Stimulated activated effector memory CD8-positive, alpha-beta T cell treated with anti-CD3 and anti-CD28 coated beads, Interleukin-12 subunit alpha, Interleukin-12 subunit beta, amount 100 ng/mL, for 72 hours (primary cell): Measurements from ENCODE around the gene PAQR3.
"Not testable (repeated sequence)": the region's sequence is repeated elsewhere in the genome, so short reads cannot be mapped to it uniquely, and the experiment has no call there.

ENCODE experiments used
- ATAC-seq: fragments of 150-1000 bp; cut with Tn5 transposase; 2 replicates; pipeline ENCODE4 v1.10.0; 2021
- DNase-seq, 2 donors: peaks; one replicate each; pipeline ENCODE4 v3.0.0; 2021 to 2022; ENCODE audit warnings: low spot score in 2 of 2
- H3K27ac Mint-ChIP-seq: one replicate; pipeline ENCODE4 v1.8.0; 2022; ENCODE audit warnings: mild to moderate bottlenecking, mixed read lengths
- H3K36me3 Mint-ChIP-seq: one replicate; pipeline ENCODE4 v1.8.0; 2022; ENCODE audit warnings: mild to moderate bottlenecking, mixed read lengths
- H3K4me1 Mint-ChIP-seq: one replicate; pipeline ENCODE4 v1.8.0; 2022; ENCODE audit warnings: mixed read lengths
- H3K4me3 Mint-ChIP-seq: one replicate; pipeline ENCODE4 v1.8.0; 2022; ENCODE audit warnings: mild to moderate bottlenecking, mixed read lengths
- H3K9me3 Mint-ChIP-seq: one replicate; pipeline ENCODE4 v1.8.0; 2022; ENCODE audit warnings: mixed read lengths

PAQR3 gene

DNA sequence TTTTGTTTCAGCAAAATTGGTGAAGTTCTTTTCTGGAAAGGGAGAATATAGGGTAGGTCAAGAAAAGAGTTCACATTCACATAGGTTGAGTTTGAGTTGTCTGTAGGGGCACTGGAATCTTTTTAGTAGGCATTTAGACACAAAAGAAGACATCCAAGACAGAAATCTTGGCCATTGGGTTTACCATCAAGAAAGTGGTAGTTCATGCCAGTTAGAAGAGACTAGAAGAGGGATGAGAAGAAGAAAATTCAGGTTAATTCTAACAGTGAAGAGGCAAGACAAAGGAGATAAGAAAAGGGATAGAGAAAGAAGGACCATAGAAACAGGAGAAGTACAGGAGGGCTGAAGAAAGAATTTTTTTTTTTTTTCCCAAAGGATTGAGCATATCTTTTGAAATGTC lies 39.9 kb downstream of the PAQR3 start:
- no peak for ATAC-seq
- no peak for DNase-seq
- no peaks in the 10 kb centered on the region for H3K9me3 Mint-ChIP-seq
- peaks cover 5% of the 10 kb centered on the region for H3K36me3 Mint-ChIP-seq
- no peak overlapping the region for H3K27ac Mint-ChIP-seq
- no peak overlapping the region for H3K4me3 Mint-ChIP-seq
- H3K4me1 Mint-ChIP-seq = no peaks in the 10 kb centered on the region

DNA sequence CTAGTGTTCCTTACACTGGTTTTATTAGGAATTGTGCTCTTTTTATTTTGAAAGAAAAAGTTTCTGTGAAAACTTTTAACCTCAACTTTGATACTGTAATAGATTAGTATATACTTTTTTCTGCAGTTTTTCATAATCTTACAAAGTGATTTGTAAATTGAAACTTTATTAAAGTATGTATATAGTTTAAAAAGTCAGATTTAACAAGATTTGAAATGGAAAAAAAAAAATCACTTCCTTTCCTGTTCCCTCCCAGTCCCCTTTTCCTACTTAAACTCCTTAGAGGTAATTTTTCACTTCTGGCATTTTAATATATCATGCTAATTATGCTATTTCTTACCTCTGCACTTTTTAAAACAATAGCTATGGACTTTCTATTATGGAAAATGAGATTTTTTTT lies 49.3 kb downstream of the PAQR3 start:
- Mint-ChIP-seq H3K4me3 (no peak overlapping the region), H3K4me1 (peaks cover 6% of the 10 kb centered on the region), H3K9me3 (no peaks in the 10 kb centered on the region), H3K36me3 (peaks cover 12% of the 10 kb centered on the region), H3K27ac (no peak overlapping the region)
- DNase-seq = no peak
- no peak for ATAC-seq

DNA sequence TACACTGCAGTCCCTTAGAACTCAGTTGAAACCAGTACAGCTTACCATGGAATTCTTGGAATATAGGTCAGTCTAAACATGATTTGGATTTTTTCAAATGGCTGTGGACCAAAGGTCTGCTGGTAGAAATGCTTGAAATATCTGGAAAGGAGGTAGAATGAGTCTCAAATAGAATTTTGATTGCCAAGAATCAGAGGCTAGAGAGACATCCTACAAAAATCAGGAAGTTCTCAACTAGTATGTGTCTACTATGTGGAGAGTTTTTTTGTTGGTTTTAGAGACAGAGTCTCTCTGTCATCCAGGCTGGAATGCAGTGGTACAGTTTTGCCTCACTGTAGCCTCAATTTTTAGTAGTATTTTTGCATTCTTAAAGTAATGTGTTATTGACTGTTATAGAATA lies 53.6 kb downstream of the PAQR3 start:
- Mint-ChIP-seq H3K9me3 (no peaks in the 10 kb centered on the region), H3K36me3 (peaks cover 7% of the 10 kb centered on the region), H3K4me3 (no peak overlapping the region), H3K4me1 (peaks cover 5% of the 10 kb centered on the region), H3K27ac (no peak overlapping the region)
- no peak for ATAC-seq
- DNase-seq = no peak

DNA sequence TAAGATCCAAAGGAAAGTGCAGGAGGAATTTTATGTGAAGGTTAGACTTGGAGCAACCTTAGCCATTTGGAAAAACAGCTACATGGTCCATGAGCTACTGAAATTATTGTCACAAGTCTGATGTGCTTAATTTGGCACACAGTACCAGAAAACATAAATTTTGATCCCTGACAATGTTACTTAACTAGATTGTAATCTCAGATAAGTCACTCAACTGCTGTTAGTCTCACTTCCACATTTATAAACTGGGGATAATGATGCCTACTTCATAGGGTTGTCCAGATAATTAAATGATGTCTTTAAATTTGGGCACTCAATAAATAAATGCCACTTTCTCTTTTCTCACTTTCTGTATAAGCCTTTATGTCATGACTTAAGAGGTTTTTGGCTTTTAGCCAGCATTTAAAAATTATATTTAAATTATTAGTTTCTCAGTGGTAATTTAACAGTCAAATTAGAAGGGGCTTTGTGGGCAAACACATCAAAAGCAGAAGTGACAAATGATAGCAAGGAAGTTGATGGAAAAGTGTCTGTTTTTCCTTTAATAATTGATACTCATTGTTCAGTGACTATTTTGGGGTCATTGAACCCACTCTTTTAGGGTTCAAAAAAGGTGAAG lies 58.3 kb downstream of the PAQR3 start:
- Mint-ChIP-seq H3K9me3 (no peaks in the 10 kb centered on the region), H3K4me3 (no peak overlapping the region), H3K27ac (no peak overlapping the region), H3K36me3 (no peaks in the 10 kb centered on the region), H3K4me1 (no peaks in the 10 kb centered on the region)
- DNase-seq (no peak), ATAC-seq (no peak)

DNA sequence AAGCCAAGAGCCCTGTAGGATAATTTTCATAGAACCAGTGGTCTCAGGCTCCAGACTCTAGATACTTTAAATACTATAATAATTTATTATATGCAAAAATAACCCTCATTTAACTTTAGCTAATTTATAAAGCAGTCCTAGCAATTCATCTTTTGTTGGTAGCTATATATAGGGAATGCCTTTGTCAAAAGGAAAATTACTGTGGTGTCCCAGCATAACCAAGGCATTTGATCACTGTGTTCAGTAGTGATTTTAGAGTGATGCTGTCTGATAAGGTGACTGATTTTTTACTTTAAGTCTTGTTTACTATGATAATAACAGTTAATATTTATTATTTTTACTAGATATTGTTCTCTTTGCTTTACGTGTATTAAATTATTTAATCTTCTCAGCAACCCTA lies 61.2 kb downstream of the PAQR3 start:
- Mint-ChIP-seq H3K27ac (no peak overlapping the region), H3K9me3 (no peaks in the 10 kb centered on the region), H3K4me1 (no peaks in the 10 kb centered on the region), H3K36me3 (peaks cover under 1% of the 10 kb centered on the region), H3K4me3 (no peak overlapping the region)
- no peak for ATAC-seq
- no peak for DNase-seq

DNA sequence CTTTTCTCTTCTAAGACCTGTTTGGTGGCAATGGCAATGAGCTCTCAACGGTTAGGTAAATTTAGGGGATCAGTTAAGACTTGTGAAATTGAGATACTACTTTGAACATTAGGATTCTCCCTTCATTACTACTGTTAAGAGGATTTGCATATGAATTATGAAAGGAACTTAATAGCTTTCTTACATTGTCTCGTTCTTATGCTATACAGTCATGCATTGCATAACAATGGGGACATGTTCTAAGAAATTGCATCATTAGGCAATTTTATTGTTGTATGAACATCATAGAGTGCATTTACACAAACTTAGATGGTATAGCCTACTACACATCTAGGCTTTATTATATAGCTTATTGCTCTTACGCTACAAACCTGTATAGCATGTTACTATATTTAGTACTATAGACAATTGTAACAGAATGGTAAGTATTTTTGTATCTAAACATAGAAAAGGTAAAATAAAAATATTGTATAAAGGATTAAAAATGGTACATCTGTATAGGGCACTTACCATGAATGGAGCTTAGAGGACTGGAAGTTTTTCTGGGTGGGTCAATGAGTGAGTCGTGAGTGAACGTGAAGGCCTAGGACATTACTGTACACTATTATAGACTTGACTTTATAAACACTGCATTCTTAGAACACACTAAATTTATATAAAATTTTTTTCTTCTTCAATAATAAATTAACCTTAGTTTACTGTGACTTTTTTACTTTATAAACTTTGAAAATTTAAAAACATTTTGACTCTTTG lies 62.5 kb downstream of the PAQR3 start:
- peaks cover 14% of the 10 kb centered on the region for H3K36me3 Mint-ChIP-seq
- no peaks in the 10 kb centered on the region for H3K9me3 Mint-ChIP-seq
- no peak overlapping the region for H3K4me3 Mint-ChIP-seq
- no peak overlapping the region for H3K27ac Mint-ChIP-seq
- no peak for ATAC-seq
- no peak for DNase-seq
- H3K4me1 Mint-ChIP-seq = no peaks in the 10 kb centered on the region

DNA sequence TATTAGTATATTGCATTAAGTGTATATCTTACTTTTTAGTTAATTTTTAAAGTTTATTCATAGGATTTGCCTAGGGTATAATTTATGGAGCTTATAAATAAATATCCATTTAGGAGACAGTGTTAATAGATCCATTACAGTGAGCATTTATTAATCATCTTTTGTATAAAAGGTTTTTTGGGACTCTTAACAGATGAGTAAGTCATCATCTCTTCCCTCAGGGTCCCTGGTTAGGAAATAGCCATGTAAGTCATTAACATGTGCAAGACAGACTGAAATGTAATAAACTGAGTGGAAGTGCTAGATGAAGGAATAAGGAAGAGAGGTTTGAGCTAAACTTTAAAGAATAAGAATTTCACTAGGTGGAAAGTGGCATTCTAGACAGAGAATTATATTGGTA lies 69.2 kb downstream of the PAQR3 start:
- Mint-ChIP-seq H3K27ac (no peak overlapping the region), H3K36me3 (peaks cover 21% of the 10 kb centered on the region), H3K9me3 (no peaks in the 10 kb centered on the region), H3K4me3 (no peak overlapping the region), H3K4me1 (no peaks in the 10 kb centered on the region)
- no peak for ATAC-seq
- no peak for DNase-seq

DNA sequence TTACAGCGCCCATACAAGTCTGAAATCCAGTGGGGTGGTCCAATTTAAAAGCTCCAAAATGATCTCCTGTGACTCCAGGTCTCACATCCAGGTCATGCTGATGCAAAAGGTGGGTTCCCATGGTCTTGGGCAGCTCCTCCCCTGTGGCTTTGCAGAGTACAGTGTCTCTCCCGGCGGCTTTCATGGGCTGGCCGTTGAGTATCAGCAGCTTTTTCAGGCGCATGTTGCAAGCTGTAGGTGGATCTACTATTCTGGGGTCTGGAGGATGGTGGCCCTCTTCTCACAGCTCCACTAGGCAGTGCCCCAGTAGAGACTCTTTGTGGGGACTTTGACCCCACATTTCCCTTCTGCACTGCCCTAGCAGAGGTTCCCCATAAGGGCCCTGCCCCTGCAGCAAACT lies 70.5 kb downstream of the PAQR3 start:
- H3K4me1 Mint-ChIP-seq, ATAC-seq, H3K27ac Mint-ChIP-seq, DNase-seq, H3K9me3 Mint-ChIP-seq, H3K4me3 Mint-ChIP-seq: not testable (repeated sequence)
- peaks cover 21% of the 10 kb centered on the region for H3K36me3 Mint-ChIP-seq

DNA sequence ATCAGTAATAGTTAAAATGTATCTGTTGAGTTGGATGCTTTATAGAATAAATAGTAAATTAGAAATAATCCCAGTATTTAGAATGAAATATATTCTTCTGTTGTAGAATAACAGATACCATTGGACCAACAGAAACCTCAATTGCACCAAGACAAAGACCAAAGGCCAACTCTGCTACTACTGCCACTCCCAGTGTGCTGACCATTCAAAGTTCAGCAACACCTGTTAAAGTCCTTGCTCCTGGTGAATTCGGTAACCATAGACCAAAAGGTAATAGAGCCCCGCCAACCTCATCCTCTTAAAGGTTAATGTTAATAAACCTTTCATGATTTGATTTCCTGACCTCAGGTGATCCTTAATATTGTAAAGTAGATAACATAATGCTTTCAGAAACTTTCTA lies 73.8 kb downstream of the PAQR3 start:
- no peak for DNase-seq
- ATAC-seq = no peak
- no peak overlapping the region for H3K27ac Mint-ChIP-seq
- no peaks in the 10 kb centered on the region for H3K4me1 Mint-ChIP-seq
- no peaks in the 10 kb centered on the region for H3K9me3 Mint-ChIP-seq
- no peak overlapping the region for H3K4me3 Mint-ChIP-seq
- H3K36me3 Mint-ChIP-seq = peaks cover 1% of the 10 kb centered on the region

DNA sequence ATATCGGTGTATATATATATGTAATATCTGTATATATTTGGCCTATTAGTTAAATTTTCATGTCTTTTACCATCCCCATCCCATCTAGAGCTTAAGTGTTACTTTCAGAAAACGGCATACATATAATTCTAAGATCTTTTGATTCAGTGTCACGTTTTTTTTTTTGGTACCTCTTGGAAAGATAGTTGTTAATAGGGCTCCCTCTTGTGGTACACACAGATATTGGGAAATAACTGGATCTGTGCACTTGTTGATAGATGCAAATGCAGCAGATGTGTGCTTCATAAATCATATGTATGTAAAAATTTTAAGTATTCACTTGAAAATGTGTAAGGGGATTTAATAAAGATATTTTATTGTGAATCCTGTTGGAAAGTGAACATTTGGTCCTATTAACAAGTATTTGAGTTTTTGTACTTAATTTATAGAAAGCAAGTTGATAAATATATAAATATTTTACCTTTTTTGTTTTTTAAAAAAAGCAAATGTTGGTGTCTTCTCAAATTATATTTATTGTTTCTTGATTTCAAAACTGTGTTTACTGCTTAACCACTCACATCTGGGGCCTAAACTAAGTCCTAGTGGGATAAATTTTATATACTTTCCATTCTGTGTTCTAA lies 74.7 kb downstream of the PAQR3 start:
- Mint-ChIP-seq H3K27ac (no peak overlapping the region), H3K4me3 (no peak overlapping the region), H3K4me1 (no peaks in the 10 kb centered on the region), H3K9me3 (no peaks in the 10 kb centered on the region), H3K36me3 (no peaks in the 10 kb centered on the region)
- ATAC-seq (no peak), DNase-seq (no peak)

DNA sequence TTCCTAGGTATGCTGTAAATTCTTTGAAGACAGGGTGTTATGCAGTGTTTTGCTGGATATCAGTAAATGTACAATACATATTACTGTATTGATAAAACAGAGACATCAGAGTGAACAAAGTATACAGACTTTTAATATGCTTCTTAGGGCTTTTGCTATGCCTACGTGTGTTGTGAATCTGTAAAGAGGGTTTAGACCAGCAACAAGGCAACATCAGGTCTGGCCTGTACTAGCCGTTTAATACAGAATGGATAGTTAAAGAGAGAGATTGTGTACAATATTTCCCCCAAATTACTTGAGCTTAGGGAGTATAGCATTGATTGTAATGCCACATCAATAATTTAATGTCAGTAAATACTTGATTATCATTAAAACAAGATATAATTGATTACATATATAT lies 75.2 kb downstream of the PAQR3 start:
- no peak overlapping the region for H3K4me3 Mint-ChIP-seq
- no peak for ATAC-seq
- no peak for DNase-seq
- H3K36me3 Mint-ChIP-seq = no peaks in the 10 kb centered on the region
- no peak overlapping the region for H3K27ac Mint-ChIP-seq
- no peaks in the 10 kb centered on the region for H3K4me1 Mint-ChIP-seq
- no peaks in the 10 kb centered on the region for H3K9me3 Mint-ChIP-seq

DNA sequence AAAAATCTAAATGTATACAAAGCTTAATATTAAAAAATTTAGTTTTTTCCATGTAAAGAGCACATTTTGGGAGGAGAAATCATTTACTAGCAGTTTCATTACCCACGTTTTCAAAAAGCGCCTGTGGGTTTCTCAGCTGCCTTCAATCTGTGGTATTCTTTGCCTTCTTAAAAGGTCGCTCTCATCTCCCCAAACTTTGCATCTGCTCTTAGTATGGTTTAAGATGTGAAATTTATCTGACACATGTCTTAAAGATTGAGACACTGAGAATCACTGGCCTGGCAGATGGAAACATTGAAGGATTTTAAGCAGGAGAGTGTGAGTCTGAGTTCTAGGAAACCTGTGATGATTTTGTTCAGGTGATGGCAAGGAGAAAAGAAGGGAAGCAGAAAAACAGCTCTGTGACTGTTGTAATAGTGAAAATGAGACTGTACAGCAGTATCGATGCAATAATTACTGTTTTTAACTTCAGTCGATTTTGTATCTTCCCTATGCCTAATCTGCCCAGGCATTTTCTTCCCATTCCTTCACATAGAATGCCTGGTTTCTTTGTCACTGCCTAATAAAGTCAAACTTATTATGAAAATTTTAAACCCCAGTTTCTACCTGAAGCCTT lies 75.9 kb downstream of the PAQR3 start:
- Mint-ChIP-seq H3K4me3 (no peak overlapping the region), H3K9me3 (no peaks in the 10 kb centered on the region), H3K36me3 (no peaks in the 10 kb centered on the region), H3K27ac (no peak overlapping the region), H3K4me1 (no peaks in the 10 kb centered on the region)
- DNase-seq (no peak), ATAC-seq (no peak)

DNA sequence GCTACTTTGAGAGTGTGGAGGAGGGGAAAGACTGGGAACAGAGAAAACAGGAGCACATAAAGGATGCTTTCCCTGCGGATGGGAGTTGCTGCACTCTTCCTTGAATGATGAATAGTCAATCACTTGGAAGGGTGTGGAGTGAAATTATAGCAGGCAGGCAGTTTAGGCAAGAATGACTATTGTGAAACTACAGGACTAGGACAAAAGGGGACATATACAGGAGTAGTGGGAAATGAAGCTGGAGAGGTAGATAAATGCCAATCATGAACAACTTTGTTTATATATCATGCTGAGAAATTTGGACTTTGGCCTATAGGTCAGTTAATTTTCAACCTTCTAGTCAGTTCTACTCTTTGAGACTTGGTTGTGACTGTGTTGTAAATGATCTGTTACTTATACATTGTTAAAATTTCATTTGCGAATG lies 76.9 kb downstream of the PAQR3 start:
- H3K9me3 Mint-ChIP-seq = no peaks in the 10 kb centered on the region
- no peak for ATAC-seq
- H3K36me3 Mint-ChIP-seq = no peaks in the 10 kb centered on the region

More for the DNA sequence above, 76.9 kb downstream of the PAQR3 start:
- Mint-ChIP-seq H3K4me3 (no peak overlapping the region), H3K4me1 (no peaks in the 10 kb centered on the region), H3K27ac (no peak overlapping the region)
- DNase-seq = no peak
